Measurements from ENCODE around the gene CERS3. TPM values are rescaled to one million over a fixed set of nuclear protein-coding genes. Genes with fewer than 3 reads are reported as not detected.

Gene CERS3
- total RNA-seq, 1 experiment from 2014 or later = not detected

DNA sequence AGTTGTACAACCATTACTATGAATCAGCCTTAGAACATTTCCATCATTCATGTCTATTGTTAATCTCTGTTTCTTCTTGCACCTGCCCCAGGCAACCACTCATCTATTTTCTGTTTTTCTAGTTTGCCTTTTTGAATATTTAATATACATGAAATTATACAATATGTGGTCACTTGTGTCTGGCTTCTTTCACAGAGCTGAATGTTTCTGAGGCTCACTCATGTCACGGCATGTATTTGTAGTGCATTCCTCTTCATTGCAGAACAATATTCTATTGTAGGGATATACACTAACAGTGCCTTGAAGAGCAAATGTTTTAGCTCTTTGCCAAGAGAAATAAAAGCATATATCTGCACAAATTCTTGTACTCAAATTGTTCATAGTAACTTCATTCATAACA is 32.9 kb downstream of the CERS3 start:
- intact Hi-C loops (cut with micrococcal nuclease; ENCODE audit: unreplicated experiment) = no loop called here
- no peak for ATAC-seq
- POLR2A ChIA-PET = no interaction called here

DNA sequence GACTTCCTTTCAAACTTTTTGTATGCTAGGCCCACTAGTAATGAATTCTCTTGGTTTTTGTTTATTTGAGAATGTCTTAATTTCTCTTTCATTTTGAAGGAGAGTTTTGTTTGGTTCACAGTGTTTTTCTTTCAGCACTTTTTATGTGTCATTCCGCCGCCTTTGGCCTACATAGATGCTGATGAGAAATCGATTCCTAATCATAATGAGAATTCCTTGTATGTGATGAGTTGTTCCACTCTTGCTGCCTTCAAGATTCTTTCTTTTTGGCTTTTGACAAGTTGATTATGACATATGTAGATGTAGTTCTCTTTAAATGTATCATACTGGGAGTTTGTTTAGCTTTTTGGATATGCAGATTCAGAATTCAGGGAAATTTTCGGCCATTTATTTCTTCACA is 35.5 kb downstream of the CERS3 start:
- Histone ChIP-seq H3K27ac (ENCODE audit: low read length) (no peak overlapping the region), H3K4me3 (ENCODE audit: low read depth in 2 of 2, low read length in 2 of 2) (no peak overlapping the region), H3K4me1 (ENCODE audit: control insufficient read depth, insufficient read depth, low read length) (no peaks in the 10 kb centered on the region), H3K27me3 (ENCODE audit: control insufficient read depth, insufficient read depth, low read length) (peaks cover 10% of the 10 kb centered on the region), H3K9me3 (ENCODE audit: control insufficient read depth, insufficient read depth, low read depth, low read length) (no peaks in the 10 kb centered on the region), H3K36me3 (ENCODE audit: control insufficient read depth, insufficient read depth, low read length) (no peaks in the 10 kb centered on the region)
- intact Hi-C loops (cut with micrococcal nuclease; ENCODE audit: unreplicated experiment) = no loop called here
- TF ChIP-seq POLR2AphosphoS5 (IDR thresholded peaks at IDR 0.05; ENCODE audit: low read depth, low read length) = no peak
- TF ChIP-seq, protein P1, sequence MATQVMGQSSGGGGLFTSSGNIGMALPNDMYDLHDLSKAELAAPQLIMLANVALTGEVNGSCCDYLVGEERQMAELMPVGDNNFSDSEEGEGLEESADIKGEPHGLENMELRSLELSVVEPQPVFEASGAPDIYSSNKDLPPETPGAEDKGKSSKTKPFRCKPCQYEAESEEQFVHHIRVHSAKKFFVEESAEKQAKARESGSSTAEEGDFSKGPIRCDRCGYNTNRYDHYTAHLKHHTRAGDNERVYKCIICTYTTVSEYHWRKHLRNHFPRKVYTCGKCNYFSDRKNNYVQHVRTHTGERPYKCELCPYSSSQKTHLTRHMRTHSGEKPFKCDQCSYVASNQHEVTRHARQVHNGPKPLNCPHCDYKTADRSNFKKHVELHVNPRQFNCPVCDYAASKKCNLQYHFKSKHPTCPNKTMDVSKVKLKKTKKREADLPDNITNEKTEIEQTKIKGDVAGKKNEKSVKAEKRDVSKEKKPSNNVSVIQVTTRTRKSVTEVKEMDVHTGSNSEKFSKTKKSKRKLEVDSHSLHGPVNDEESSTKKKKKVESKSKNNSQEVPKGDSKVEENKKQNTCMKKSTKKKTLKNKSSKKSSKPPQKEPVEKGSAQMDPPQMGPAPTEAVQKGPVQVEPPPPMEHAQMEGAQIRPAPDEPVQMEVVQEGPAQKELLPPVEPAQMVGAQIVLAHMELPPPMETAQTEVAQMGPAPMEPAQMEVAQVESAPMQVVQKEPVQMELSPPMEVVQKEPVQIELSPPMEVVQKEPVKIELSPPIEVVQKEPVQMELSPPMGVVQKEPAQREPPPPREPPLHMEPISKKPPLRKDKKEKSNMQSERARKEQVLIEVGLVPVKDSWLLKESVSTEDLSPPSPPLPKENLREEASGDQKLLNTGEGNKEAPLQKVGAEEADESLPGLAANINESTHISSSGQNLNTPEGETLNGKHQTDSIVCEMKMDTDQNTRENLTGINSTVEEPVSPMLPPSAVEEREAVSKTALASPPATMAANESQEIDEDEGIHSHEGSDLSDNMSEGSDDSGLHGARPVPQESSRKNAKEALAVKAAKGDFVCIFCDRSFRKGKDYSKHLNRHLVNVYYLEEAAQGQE (IDR thresholded peaks at IDR 0.05; ENCODE audit: insufficient read depth in 1 of 2, low read depth in 2 of 2, low read length in 1 of 2) = no peak
- TF ChIP-seq CTCF (IDR thresholded peaks at IDR 0.05) = no peak
- no peak for TF ChIP-seq TCF7L2 (IDR thresholded peaks at IDR 0.05; ENCODE audit: low read depth, low read length)
- TF ChIP-seq SIN3A (IDR thresholded peaks at IDR 0.05; ENCODE audit: borderline replicate concordance, insufficient read depth, low read depth, low read length) = no peak
- in situ Hi-C loops (cut with HindIII; ENCODE audit: low pct_unique_long_range_greater_than_20kb, low sequenced_read_pairs) = no loop called here
- CTCF ChIA-PET = no interaction called here
- POLR2A ChIA-PET = no interaction called here
- no peak for ATAC-seq
- no TSS peak for BruUV-seq (replicated peaks)
- DNase-seq (ENCODE audit: low read depth, low spot score) = no peak

More for the DNA sequence above, 32.9 kb downstream of the CERS3 start:
- Histone ChIP-seq H3K4me3 (ENCODE audit: low read depth in 2 of 2, low read length in 2 of 2) (no peak overlapping the region), H3K4me1 (ENCODE audit: control insufficient read depth, insufficient read depth, low read length) (no peaks in the 10 kb centered on the region), H3K27ac (ENCODE audit: low read length) (no peak overlapping the region), H3K9me3 (ENCODE audit: control insufficient read depth, insufficient read depth, low read depth, low read length) (no peaks in the 10 kb centered on the region), H3K27me3 (ENCODE audit: control insufficient read depth, insufficient read depth, low read length) (peaks cover 17% of the 10 kb centered on the region), H3K36me3 (ENCODE audit: control insufficient read depth, insufficient read depth, low read length) (no peaks in the 10 kb centered on the region)
- DNase-seq (ENCODE audit: low read depth, low spot score) = no peak
- in situ Hi-C loops (cut with HindIII; ENCODE audit: low pct_unique_long_range_greater_than_20kb, low sequenced_read_pairs) = no loop called here
- TF ChIP-seq POLR2AphosphoS5 (IDR thresholded peaks at IDR 0.05; ENCODE audit: low read depth, low read length) (no peak), CTCF (IDR thresholded peaks at IDR 0.05) (no peak), TCF7L2 (IDR thresholded peaks at IDR 0.05; ENCODE audit: low read depth, low read length) (no peak), SIN3A (IDR thresholded peaks at IDR 0.05; ENCODE audit: borderline replicate concordance, insufficient read depth, low read depth, low read length) (no peak)
- TF ChIP-seq, protein P1 (IDR thresholded peaks at IDR 0.05; ENCODE audit: insufficient read depth in 1 of 2, low read depth in 2 of 2, low read length in 1 of 2) = no peak
- no TSS peak for BruUV-seq (replicated peaks)
- CTCF ChIA-PET = no interaction called here

All from Panc1 (cell line).